MM.1S (cell line): ENCODE results near the gene RPS4Y1.

Experiments
- DNase-seq: peaks from one replicate; pipeline ENCODE4 v3.0.0-alpha.2; 2015
- H2AFZ ChIP-seq: fragments of 300-600 bp; sonication (generic); 2 replicates; pipeline ENCODE4 v1.6.0; 2016; ENCODE audit warnings: antibody characterized with exemption, low read length
- H3F3A ChIP-seq: fragments of 300-600 bp; sonication (generic); 2 replicates; pipeline ENCODE4 v1.6.1; 2016; ENCODE audit warnings: mild to moderate bottlenecking, antibody characterized with exemption, low read length, moderate library complexity, mixed read lengths; ENCODE audit not compliant: insufficient read depth
- H3K27ac ChIP-seq: fragments of 300-600 bp; sonication (generic); 2 replicates; pipeline ENCODE4 v1.5.1; 2016; ENCODE audit warnings: mild to moderate bottlenecking, low read length
- H3K27me3 ChIP-seq: fragments of 300-600 bp; sonication (generic); replicated peaks from 2 replicates; pipeline ENCODE4 v1.6.0; 2016; ENCODE audit warnings: low read length; ENCODE audit not compliant: insufficient read depth
- H3K36me3 ChIP-seq: fragments of 300-600 bp; sonication (generic); replicated peaks from 2 replicates; pipeline ENCODE4 v1.6.1; 2016; ENCODE audit warnings: mild to moderate bottlenecking, low read length, mixed read lengths; ENCODE audit not compliant: insufficient read depth
- H3K4me1 ChIP-seq: fragments of 300-600 bp; sonication (generic); 2 replicates; pipeline ENCODE4 v1.6.1; 2016; ENCODE audit warnings: low read length, mixed read lengths
- H3K4me2 ChIP-seq: fragments of 300-600 bp; sonication (generic); 2 replicates; pipeline ENCODE4 v1.6.0; 2016; ENCODE audit warnings: low read depth, low read length
- H3K4me3 ChIP-seq: fragments of 300-600 bp; sonication (generic); 2 replicates; pipeline ENCODE4 v1.5.1; 2016; ENCODE audit warnings: low read length, mixed read lengths
- H3K79me2 ChIP-seq: fragments of 300-600 bp; sonication (generic); 2 replicates; pipeline ENCODE4 v1.6.1; 2016; ENCODE audit warnings: mixed run types, low read length, mixed read lengths
- H3K9ac ChIP-seq: fragments of 300-600 bp; sonication (generic); 2 replicates; pipeline ENCODE4 v1.6.1; 2016; ENCODE audit warnings: low read length, mixed read lengths
- H3K9me2 ChIP-seq: fragments of 300-600 bp; sonication (generic); replicated peaks from 2 replicates; pipeline ENCODE4 v1.6.1; 2016; ENCODE audit warnings: mild to moderate bottlenecking, low read length, mixed read lengths; ENCODE audit not compliant: insufficient read depth
- H3K9me3 ChIP-seq: fragments of 300-600 bp; sonication (generic); replicated peaks from 2 replicates; pipeline ENCODE4 v1.6.1; 2016; ENCODE audit warnings: mild to moderate bottlenecking, low read length, mixed read lengths; ENCODE audit not compliant: insufficient read depth
- H4K20me1 ChIP-seq: fragments of 300-600 bp; sonication (generic); 2 replicates; pipeline ENCODE4 v1.6.1; 2016; ENCODE audit warnings: mild to moderate bottlenecking, low read length, moderate library complexity, mixed read lengths; ENCODE audit not compliant: insufficient read depth
- EZH2 ChIP-seq: fragments of 300-600 bp; sonication (generic); optimal IDR thresholded peaks from 2 replicates; pipeline ENCODE3; 2017; ENCODE audit warnings: low read depth, mild to moderate bottlenecking, antibody characterized with exemption, low read length, mixed read lengths
- EZH2phosphoT487 ChIP-seq: fragments of 300-600 bp; sonication (generic); IDR thresholded peaks from 2 replicates; pipeline ENCODE4 v1.6.1; 2018; ENCODE audit warnings: antibody characterized with exemption, low read length
- TF ChIP-seq, protein P1 (sequence below): fragments of 300-600 bp; sonication (generic); IDR thresholded peaks from 2 replicates; pipeline ENCODE4 v1.5.1; 2016; ENCODE audit warnings: antibody characterized with exemption, low read length, mixed read lengths

RPS4Y1 gene

DNA sequence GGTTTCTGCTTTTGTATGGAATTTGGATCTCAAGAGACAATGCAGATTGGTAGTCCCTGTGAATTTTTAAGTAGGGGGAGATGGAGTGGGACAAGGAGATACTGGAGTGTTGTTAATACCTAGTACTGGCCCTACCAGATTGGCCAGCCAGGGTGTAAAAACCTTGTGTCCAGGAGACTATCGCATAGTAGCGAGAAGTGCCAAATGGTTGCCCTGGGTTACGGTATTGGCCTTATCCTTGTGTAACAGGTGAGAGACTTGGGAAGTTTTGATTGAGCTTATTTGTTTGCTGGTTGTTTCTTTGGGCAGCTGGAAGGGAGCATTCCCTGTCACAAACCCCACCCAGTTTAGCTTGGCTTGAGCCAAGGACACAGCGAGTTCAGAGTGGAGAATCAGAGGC is 5.4 kb downstream of the RPS4Y1 start:
- Histone ChIP-seq H3K27ac (no peak overlapping the region), H3K9me3 (no peaks in the 10 kb centered on the region), H3K79me2 (no peaks in the 10 kb centered on the region), H3K4me3 (no peak overlapping the region), H3F3A (no peaks in the 10 kb centered on the region), H3K4me2 (no peak overlapping the region), H4K20me1 (no peaks in the 10 kb centered on the region), H3K9ac (no peak overlapping the region), H3K4me1 (no peaks in the 10 kb centered on the region), H3K36me3 (no peaks in the 10 kb centered on the region), H2AFZ (no peak overlapping the region), H3K9me2 (no peaks in the 10 kb centered on the region), H3K27me3 (no peaks in the 10 kb centered on the region)
- TF ChIP-seq EZH2: no peak
- TF ChIP-seq, protein P1, sequence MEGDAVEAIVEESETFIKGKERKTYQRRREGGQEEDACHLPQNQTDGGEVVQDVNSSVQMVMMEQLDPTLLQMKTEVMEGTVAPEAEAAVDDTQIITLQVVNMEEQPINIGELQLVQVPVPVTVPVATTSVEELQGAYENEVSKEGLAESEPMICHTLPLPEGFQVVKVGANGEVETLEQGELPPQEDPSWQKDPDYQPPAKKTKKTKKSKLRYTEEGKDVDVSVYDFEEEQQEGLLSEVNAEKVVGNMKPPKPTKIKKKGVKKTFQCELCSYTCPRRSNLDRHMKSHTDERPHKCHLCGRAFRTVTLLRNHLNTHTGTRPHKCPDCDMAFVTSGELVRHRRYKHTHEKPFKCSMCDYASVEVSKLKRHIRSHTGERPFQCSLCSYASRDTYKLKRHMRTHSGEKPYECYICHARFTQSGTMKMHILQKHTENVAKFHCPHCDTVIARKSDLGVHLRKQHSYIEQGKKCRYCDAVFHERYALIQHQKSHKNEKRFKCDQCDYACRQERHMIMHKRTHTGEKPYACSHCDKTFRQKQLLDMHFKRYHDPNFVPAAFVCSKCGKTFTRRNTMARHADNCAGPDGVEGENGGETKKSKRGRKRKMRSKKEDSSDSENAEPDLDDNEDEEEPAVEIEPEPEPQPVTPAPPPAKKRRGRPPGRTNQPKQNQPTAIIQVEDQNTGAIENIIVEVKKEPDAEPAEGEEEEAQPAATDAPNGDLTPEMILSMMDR: no peak
- no peak for TF ChIP-seq EZH2phosphoT487
- no peak for DNase-seq

DNA sequence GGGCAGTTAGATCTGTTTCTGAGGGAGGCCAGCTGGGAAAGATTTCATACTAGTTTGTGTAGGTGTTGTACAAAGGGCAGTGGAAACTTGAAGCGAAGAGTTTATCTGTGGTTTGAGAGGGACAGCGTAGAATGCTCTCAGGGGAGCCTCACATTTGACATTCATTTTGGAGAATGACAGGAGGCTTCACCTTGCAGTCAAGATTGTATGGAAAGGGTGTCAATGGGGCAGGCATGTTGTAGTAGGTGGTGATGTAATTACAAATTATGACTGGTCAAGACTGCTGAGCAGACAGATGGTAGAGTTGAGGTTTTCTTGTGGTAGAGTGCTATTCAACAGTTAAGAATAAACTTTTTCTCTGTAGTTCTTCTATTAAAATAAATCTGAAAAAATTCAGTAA is 7.0 kb downstream of the RPS4Y1 start:
- Histone ChIP-seq H3K4me2 (no peak overlapping the region), H3K27ac (no peak overlapping the region)

DNA sequence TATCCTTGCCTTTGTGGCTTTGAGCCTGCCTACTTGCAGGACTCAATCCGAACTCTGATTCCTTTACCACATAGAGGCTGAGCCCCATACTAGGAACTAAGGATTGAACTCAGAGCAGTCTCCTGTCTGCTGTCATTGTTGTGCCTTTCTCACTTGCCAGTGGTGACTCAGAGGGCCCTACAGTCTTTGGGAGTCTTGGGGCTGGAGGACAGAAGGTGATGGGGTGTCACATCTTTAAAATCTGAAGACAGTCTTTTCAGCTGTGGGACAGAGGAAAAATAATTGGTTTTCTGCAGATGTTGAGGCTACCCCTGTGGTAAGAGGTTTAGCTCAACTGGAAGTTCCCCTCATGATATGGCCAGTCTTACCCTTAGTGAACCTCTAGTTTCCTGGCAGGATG is 8.0 kb downstream of the RPS4Y1 start:
- no peaks in the 10 kb centered on the region for H3F3A ChIP-seq
- H3K27ac ChIP-seq: no peak overlapping the region
- no peaks in the 10 kb centered on the region for H3K36me3 ChIP-seq
- no peaks in the 10 kb centered on the region for H3K9me2 ChIP-seq
- TF ChIP-seq, protein P1: no peak
- TF ChIP-seq EZH2: no peak
- TF ChIP-seq EZH2phosphoT487: no peak
- no peak overlapping the region for H2AFZ ChIP-seq
- no peaks in the 10 kb centered on the region for H3K4me1 ChIP-seq
- no peaks in the 10 kb centered on the region for H3K79me2 ChIP-seq
- no peaks in the 10 kb centered on the region for H3K27me3 ChIP-seq
- H3K9ac ChIP-seq: no peak overlapping the region
- no peaks in the 10 kb centered on the region for H3K9me3 ChIP-seq
- no peaks in the 10 kb centered on the region for H4K20me1 ChIP-seq
- H3K4me2 ChIP-seq: no peak overlapping the region
- H3K4me3 ChIP-seq: no peak overlapping the region
- DNase-seq: no peak

More for the DNA sequence above, 7.0 kb downstream of the RPS4Y1 start:
- Histone ChIP-seq H3K27me3 (no peaks in the 10 kb centered on the region), H2AFZ (no peak overlapping the region), H3K9ac (no peak overlapping the region), H3K9me2 (no peaks in the 10 kb centered on the region), H3F3A (no peaks in the 10 kb centered on the region), H3K4me1 (no peaks in the 10 kb centered on the region), H3K9me3 (no peaks in the 10 kb centered on the region), H3K4me3 (no peak overlapping the region), H4K20me1 (no peaks in the 10 kb centered on the region), H3K79me2 (no peaks in the 10 kb centered on the region), H3K36me3 (no peaks in the 10 kb centered on the region)
- DNase-seq: no peak
- TF ChIP-seq, protein P1: no peak
- TF ChIP-seq EZH2phosphoT487 (no peak), EZH2 (no peak)
